ENCODE measurements around the gene UBE2Z. TPM values are rescaled to one million over a fixed set of nuclear protein-coding genes. Genes with fewer than 3 reads are reported as not detected.

The UBE2Z gene
- total and polyA plus RNA-seq, 2 of the 8 experiments (the other 6 are each of a cell fraction or from before 2014, with no cell fraction given): 73.4 to 75.9 TPM

GRCh38 chr17:48970865-48971687 is 62.9 kb downstream of the UBE2Z start:
- Histone ChIP-seq H2BK20ac (ENCODE audit: low read length) (0 out of 2 replicates have a peak overlapping the region, but pooled peaks have one; percentile 2), H3K14ac (ENCODE audit: insufficient read length) (no peak overlapping the region), H3K4me1 (replicated peaks in 1 of 4; ENCODE audit: control insufficient read depth in 3 of 4, insufficient read depth in 4 of 4, low read length in 3 of 4) (peaks cover 2 to 12% (median 8%) of the 10 kb centered on the region in 4 experiments), H2AFZ (ENCODE audit: low read length) (no peak overlapping the region), H3K56ac (replicated peaks; ENCODE audit: insufficient read length, low read depth, low read length) (no peak overlapping the region), H3K79me1 (ENCODE audit: low read depth, low read length) (no peaks in the 10 kb centered on the region), H2BK120ac (replicated peaks; ENCODE audit: low read depth, low read length) (no peak overlapping the region), H4K91ac (replicated peaks; ENCODE audit: insufficient read length, low read length) (no peak overlapping the region), H3K27me3 (replicated peaks in 1 of 4; ENCODE audit: control insufficient read depth in 3 of 4, extremely low read depth in 1 of 4, insufficient read depth in 3 of 4, low read length in 3 of 4) (peaks cover 0 to 2% (median 0%) of the 10 kb centered on the region in 4 experiments; a peak in 1 of 7 replicates), H3K36me3 (ENCODE audit: control insufficient read depth in 2 of 4, insufficient read depth in 4 of 4, low read length in 3 of 4) (no peaks in the 10 kb centered on the region), H2BK15ac (ENCODE audit: low read length) (no peak overlapping the region), H3K27ac (ENCODE audit: low read depth, low read length) (no peak overlapping the region), H2AK5ac (ENCODE audit: low read depth, low read length) (no peak overlapping the region), H2BK5ac (ENCODE audit: low read depth, low read length) (no peak overlapping the region), H3K9me3 (ENCODE audit: insufficient read depth in 2 of 2, low read depth in 1 of 2, low read length in 1 of 2) (no peaks in the 10 kb centered on the region), H4K5ac (ENCODE audit: insufficient read length, low read depth, low read length) (no peak overlapping the region), H3K9ac (replicated peaks in 1 of 4; ENCODE audit: extremely low read depth in 1 of 4, low read depth in 3 of 4, low read length in 3 of 4) (no peak overlapping the region), H3K4me2 (ENCODE audit: insufficient read depth in 1 of 2, low read depth in 2 of 2, low read length in 2 of 2) (no peak overlapping the region), H3K4me3 (ENCODE audit: extremely low read depth in 1 of 4, insufficient read depth in 2 of 4, low read depth in 3 of 4, low read length in 4 of 4) (no peak overlapping the region), H4K20me1 (replicated peaks in 1 of 2; ENCODE audit: control insufficient read depth in 1 of 2, insufficient read depth in 2 of 2, low read length in 2 of 2) (no peaks in the 10 kb centered on the region), H2BK12ac (ENCODE audit: low read depth, low read length) (no peak overlapping the region; the same call in 1 of the 2 replicates), H3K79me2 (ENCODE audit: control insufficient read depth in 1 of 2, insufficient read depth in 2 of 2, low read length in 2 of 2) (no peaks in the 10 kb centered on the region), H3K4ac (replicated peaks; ENCODE audit: insufficient read length, low read depth, low read length) (no peak overlapping the region), H4K8ac (ENCODE audit: extremely low read depth, insufficient read depth, low read length) (no peak overlapping the region), H3K23me2 (ENCODE audit: low read depth, low read length) (no peaks in the 10 kb centered on the region), H3K18ac (ENCODE audit: extremely low read depth, low read length) (no peak overlapping the region), H3K23ac (ENCODE audit: insufficient read length) (no peak overlapping the region)
- DNase-seq (ENCODE audit: low read depth in 1 of 2, low spot score in 2 of 2) (no peak), FAIRE-seq (no peak)
- ChIA-PET CTCF (ENCODE audit: partially characterized antibody) (interaction anchor here (0.9 to 5.7 kb wide), 11 partner anchors 10 to 87 kb away, joined by 3 to 33 read pairs (median 4); partner anchors contain the start of gene SNF8), POLR2A (ENCODE audit: partially characterized antibody) (interaction anchor here (0.8 to 5.5 kb wide), 11 partner anchors 10 to 65 kb away, joined by 3 to 38 read pairs (median 4); partner anchors contain the start of gene SNF8)
- 86% methylated on average over 12 of the region's 12 CpGs; no CpG with 5 or more reads in 1 of the 2 experiments for WGBS, 2 experiments (ENCODE audit: extremely low coverage in 1 of 2, insufficient coverage in 1 of 2, insufficient read length in 1 of 2, insufficient replicate concordance in 2 of 2, low coverage in 1 of 2, low lambda C conversion rate in 2 of 2, missing lambda C conversion rate in 1 of 2)
- TF ChIP-seq RFX5 (IDR thresholded peaks at IDR 0.05; ENCODE audit: borderline replicate concordance, low read depth, low read length) (no peak), RNF2 (IDR thresholded peaks at IDR 0.05; ENCODE audit: borderline replicate concordance, low read depth, low read length, missing control alignments, poor library complexity, severe bottlenecking) (no peak), MAX (IDR thresholded peaks at IDR 0.05) (no peak), SIRT6 (IDR thresholded peaks at IDR 0.05; ENCODE audit: low read length) (no peak), CHD2 (IDR thresholded peaks at IDR 0.05; ENCODE audit: low read length) (no peak), SUZ12 (IDR thresholded peaks at IDR 0.05; ENCODE audit: low read length) (no peak), BRCA1 (IDR thresholded peaks at IDR 0.05; ENCODE audit: low read depth, low read length) (no peak), RAD21 (IDR thresholded peaks at IDR 0.05 in 1 of 2, conservative IDR thresholded peaks at IDR 0.05 in 1 of 2; ENCODE audit: low read depth in 2 of 2, low read length in 2 of 2) (no peak), TAF7 (optimal IDR thresholded peaks at IDR 0.05; ENCODE audit: borderline replicate concordance, low read depth, low read length) (no peak), KDM4A (IDR thresholded peaks at IDR 0.05; ENCODE audit: low read depth, low read length, severe bottlenecking) (no peak), TEAD4 (IDR thresholded peaks at IDR 0.05; ENCODE audit: low read depth, low read length) (no peak)
